ENCODE measurements around the gene ASCL3.
"Not testable (repeated sequence)": the region's sequence is repeated elsewhere in the genome, so short reads cannot be mapped to it uniquely, and the experiment has no call there.

- not testable (repeated sequence) for TF ChIP-seq EZH2phosphoT487 (IDR thresholded peaks at IDR 0.05; ENCODE audit: insufficient read depth, low read depth); EZH2 (IDR thresholded peaks at IDR 0.05; ENCODE audit: insufficient read depth, poor library complexity, severe bottlenecking)
These were observed 44.0 kb upstream of the ASCL3 start for GRCh38 chr11:8986772-8987171.

Data from GM23248 (cell line).